NCI-H345 treated with DMSO at 0.1 percent for 48 hours (cell line): ENCODE results near the gene FYN.

Source experiments
- DNase-seq: peaks from one replicate; lab custom pipeline; 2025; ENCODE audit not compliant: unreplicated experiment; lab: John Stamatoyannopoulos, UW

The FYN gene

GRCh38 chr6:111732390-111732789, 140.9 kb downstream of the FYN start:
- DNase-seq: no peak

- DNase-seq: no peak
Observed at GRCh38 chr6:111731456-111732195, 141.6 kb downstream of the FYN start.

GRCh38 chr6:111730864-111731263, 142.4 kb downstream of the FYN start:
- DNase-seq: no peak

- no peak for DNase-seq
Observed at GRCh38 chr6:111727802-111728201, 145.4 kb downstream of the FYN start.

GRCh38 chr6:111727041-111727440, 146.2 kb downstream of the FYN start:
- DNase-seq: no peak

- no peak for DNase-seq
Observed at GRCh38 chr6:111725446-111726112, 147.7 kb downstream of the FYN start.

GRCh38 chr6:111724505-111724904, 148.7 kb downstream of the FYN start:
- no peak for DNase-seq

GRCh38 chr6:111724039-111724438, 149.2 kb downstream of the FYN start:
- DNase-seq: no peak

GRCh38 chr6:111723412-111723970, 149.8 kb downstream of the FYN start:
- DNase-seq: no peak

- DNase-seq: no peak
Observed at GRCh38 chr6:111722179-111722731, 151.0 kb downstream of the FYN start.

- no peak for DNase-seq
Observed at GRCh38 chr6:111721753-111722154, 151.5 kb downstream of the FYN start.

GRCh38 chr6:111720931-111721496, 152.2 kb downstream of the FYN start:
- no peak for DNase-seq

GRCh38 chr6:111718990-111719389, 154.3 kb downstream of the FYN start:
- DNase-seq: no peak

- DNase-seq: peak; percentile 90
Observed at GRCh38 chr6:111718326-111718725, 154.9 kb downstream of the FYN start.

GRCh38 chr6:111717621-111718020, 155.6 kb downstream of the FYN start:
- DNase-seq: no peak

GRCh38 chr6:111716325-111716724, 156.9 kb downstream of the FYN start:
- DNase-seq: no peak

GRCh38 chr6:111715321-111715720, 157.9 kb downstream of the FYN start:
- peak; percentile 88 for DNase-seq

GRCh38 chr6:111714416-111715270, 158.6 kb downstream of the FYN start:
- DNase-seq: no peak

GRCh38 chr6:111713811-111714210, 159.4 kb downstream of the FYN start:
- no peak for DNase-seq

GRCh38 chr6:111713236-111713635, 160.0 kb downstream of the FYN start:
- no peak for DNase-seq
